Large intestine (tissue), 3 donors: ENCODE measurements around the gene JAML. TPM values are rescaled to one million over a fixed set of nuclear protein-coding genes. Genes with fewer than 3 reads are reported as not detected.
A peak's percentile ranks its signal among the peaks of the same experiment; 100 is the strongest.

ENCODE experiments used
- DNase-seq, 2 donors: peaks; one replicate each; pipeline versions ENCODE4 v3.0.0 to v3.0.0-alpha.2; 2013
- H3K27ac ChIP-seq: one replicate; pipeline ENCODE4 v1.5.1; 2013; ENCODE audit warnings: low read length
- H3K27me3 ChIP-seq: 2 replicates; pipeline ENCODE4 v1.6.1; 2013; ENCODE audit warnings: low read length; ENCODE audit not compliant: control insufficient read depth, insufficient read depth
- H3K36me3 ChIP-seq: 2 replicates; pipeline ENCODE4 v1.6.1; 2013; ENCODE audit warnings: low read length; ENCODE audit not compliant: control insufficient read depth, insufficient read depth
- H3K4me1 ChIP-seq: one replicate; pipeline ENCODE4 v1.6.1; 2013; ENCODE audit warnings: low read length; ENCODE audit not compliant: control insufficient read depth, insufficient read depth
- H3K4me3 ChIP-seq: one replicate; pipeline ENCODE4 v1.5.1; 2013; ENCODE audit warnings: low read length
- H3K9me3 ChIP-seq: one replicate; pipeline ENCODE4 v1.6.1; 2013; ENCODE audit warnings: mild to moderate bottlenecking, low read depth, low read length, moderate library complexity; ENCODE audit not compliant: control insufficient read depth
- WGBS: methylation state at CpG from one replicate; pipeline ENCODE4 v1.1.5; 2013; ENCODE audit warnings: low lambda C conversion rate; ENCODE audit not compliant: insufficient coverage; 5-methylcytosine and 5-hydroxymethylcytosine counted together
- polyA plus RNA-seq: library from polyadenylated mRNA; unstranded; fragments of 120-200 nt; gene quantifications from one replicate; pipeline ENCODE4 v1.2.1, GENCODE V29; 2013

Gene JAML
- polyA plus RNA-seq, 1 donor = 35.2 TPM

DNA sequence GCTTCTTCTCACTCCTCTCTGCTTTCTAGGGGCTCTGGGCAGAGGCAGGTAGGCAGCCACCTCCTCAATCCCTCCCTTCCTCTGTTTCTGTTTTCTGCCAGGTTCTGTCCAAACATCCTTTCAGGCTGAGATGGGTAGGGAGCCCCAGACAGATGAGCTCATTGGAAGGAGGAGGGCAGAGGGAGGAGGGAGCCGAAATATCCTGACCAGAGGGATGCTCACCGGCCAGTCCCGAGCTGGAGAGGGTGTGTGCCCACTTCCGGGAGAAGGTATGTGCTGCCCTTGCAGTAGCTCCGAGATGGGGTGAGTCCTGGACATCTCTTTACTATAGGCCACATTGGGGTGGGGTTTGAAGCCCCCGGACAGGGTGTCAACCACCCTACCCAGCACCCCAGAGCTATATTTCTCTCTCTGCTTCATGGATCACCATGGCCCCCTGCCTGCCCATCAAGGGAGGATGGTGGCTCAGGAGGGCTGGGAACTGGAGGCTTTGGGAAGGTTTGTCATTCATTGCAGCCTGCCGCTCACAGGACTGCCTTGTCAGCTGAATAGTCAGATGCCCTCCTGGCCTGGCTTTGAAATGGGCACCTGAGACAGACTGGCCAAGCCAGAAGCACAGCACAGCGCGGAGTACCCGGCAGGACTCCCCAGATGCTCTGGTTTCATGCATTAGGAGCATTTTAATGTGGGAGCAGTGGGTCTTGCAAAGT lies 67.5 kb downstream of the JAML start:
- H3K9me3 ChIP-seq = peaks cover 3% of the 10 kb centered on the region
- no peak overlapping the region for H3K27ac ChIP-seq
- no peak overlapping the region for H3K4me3 ChIP-seq
- H3K4me1 ChIP-seq = peaks cover 40% of the 10 kb centered on the region
- H3K36me3 ChIP-seq = no peaks in the 10 kb centered on the region
- no peak for DNase-seq
- peaks cover 93% of the 10 kb centered on the region for H3K27me3 ChIP-seq
- WGBS = 33% methylated on average over 3 of the region's 10 CpGs

DNA sequence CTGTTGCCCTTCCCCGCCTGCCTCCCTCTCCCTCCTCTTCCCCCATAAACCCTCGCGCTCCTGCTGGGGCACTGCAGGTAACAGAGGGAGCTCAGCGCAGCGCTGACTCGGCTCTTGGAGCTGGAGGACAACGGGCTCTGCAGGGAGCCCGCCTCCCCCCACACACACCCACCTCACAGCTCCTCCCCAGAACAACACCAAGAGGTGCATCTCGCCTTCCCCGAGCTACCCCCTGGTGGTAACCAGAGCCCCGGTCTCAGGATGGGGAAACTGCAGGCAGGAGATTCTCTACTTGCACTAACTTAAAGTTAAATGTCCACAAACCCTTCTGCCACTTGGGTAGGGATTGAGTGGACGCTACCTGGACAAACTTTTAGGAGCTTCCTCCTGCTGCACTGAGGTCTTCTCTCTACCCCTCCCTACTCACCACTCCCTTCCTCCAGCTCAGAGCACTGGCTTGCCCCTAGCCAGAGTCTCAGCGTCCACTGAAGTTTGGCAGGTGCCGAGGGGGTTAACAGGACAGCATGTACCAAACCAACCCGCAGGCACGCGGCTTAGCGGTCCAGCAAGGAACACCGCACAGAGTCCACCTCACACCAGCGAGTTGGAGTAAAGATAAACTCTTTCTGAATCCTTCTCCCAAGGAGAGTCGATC lies 68.2 kb downstream of the JAML start:
- Histone ChIP-seq H3K36me3 (no peaks in the 10 kb centered on the region), H3K9me3 (peaks cover 3% of the 10 kb centered on the region), H3K27ac (no peak overlapping the region), H3K4me3 (no peak overlapping the region), H3K4me1 (peaks cover 45% of the 10 kb centered on the region), H3K27me3 (peaks cover 94% of the 10 kb centered on the region)
- peak in 1 of 2 donors; percentile 42 for DNase-seq
- WGBS = no CpG with 5 or more reads among the region's 21 CpGs

DNA sequence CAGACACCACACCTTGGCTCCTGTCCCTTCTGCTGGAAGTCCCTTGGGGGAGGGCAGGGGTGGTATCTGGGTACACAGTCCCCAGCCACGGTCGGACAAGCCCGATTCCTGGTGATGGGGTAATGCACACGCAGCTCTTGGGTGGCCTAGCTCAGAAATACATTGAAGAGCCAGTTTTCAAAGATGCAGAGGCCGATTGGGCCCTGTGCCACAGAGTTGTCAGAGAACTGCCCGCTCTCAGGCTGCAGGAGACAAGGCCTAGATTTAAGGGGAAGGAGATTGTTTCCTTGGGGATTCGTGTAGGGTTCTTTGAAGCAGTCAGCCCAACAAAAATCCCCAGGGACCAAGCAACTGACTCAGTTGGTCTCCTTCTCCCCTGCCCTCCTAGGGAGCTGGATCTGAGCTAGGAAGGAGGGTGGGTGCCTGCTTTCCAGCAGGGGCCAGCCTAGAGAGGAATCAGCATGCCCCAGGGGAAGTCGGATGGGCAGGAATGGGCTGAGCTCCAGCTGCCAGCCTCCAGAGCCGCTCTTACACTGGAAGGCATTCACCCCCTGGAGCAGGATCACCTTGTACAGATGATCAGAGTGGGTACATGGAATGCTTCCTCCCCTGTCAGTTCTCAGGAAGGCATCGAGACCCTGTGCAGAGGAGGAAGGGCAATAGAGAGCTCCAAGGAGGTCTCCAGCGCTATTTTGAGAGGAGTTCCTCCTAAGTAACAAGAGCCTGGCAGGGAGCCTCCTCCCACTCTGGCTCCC lies 68.9 kb downstream of the JAML start:
- Histone ChIP-seq H3K36me3 (no peaks in the 10 kb centered on the region), H3K4me1 (peaks cover 45% of the 10 kb centered on the region), H3K9me3 (peaks cover 3% of the 10 kb centered on the region), H3K27me3 (peaks cover 95% of the 10 kb centered on the region), H3K4me3 (no peak overlapping the region), H3K27ac (no peak overlapping the region)
- no peak for DNase-seq
- no CpG with 5 or more reads among the region's 11 CpGs for WGBS

DNA sequence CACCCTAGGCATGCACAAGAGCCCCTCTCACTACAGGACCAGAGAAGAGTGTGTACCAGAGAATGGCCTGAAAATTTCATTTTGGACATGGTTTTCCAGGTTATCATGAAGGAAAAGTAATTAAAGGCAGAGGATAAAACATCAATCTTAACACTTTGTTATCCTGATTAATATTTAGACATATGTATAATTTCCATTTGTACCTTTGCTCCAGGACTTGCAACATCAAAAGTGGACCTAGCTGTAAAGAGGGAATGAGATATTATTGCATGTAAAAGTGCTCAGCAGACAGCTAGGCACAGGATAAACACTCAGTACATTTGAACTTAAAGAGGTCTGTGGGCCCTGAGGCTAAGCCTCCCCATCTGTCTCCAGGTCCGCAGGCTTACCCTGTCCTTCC lies 70.2 kb downstream of the JAML start:
- Histone ChIP-seq H3K27me3 (peaks cover 97% of the 10 kb centered on the region), H3K36me3 (no peaks in the 10 kb centered on the region), H3K27ac (peak overlapping the region; percentile 57), H3K4me3 (no peak overlapping the region), H3K4me1 (peaks cover 45% of the 10 kb centered on the region), H3K9me3 (peaks cover 3% of the 10 kb centered on the region)
- DNase-seq = peak in 1 of 2 donors; percentile 71
- WGBS = no CpG with 5 or more reads among the region's 1 CpG

DNA sequence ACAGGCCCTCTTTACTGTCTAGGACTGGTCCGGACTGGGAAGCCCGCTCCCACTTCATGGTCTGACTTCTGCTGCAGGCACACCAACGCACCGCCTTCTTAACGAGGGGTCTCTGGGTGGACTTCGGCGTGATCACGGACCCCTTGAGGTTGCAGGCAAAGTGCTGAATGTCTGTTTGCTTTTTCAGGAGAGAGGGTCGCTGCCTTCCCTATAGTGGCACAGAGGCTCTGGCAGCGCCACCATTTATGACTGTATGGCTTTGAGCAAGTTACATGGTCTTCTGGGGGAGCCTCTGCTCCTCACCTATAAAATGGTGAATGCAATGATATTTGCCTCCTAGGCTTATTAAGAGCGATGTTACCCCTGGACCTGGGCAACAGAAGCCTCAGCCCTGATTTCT lies 70.8 kb downstream of the JAML start:
- no peak for DNase-seq
- Histone ChIP-seq H3K27me3 (peaks cover 96% of the 10 kb centered on the region), H3K27ac (peak overlapping the region; percentile 20), H3K4me3 (no peak overlapping the region), H3K9me3 (peaks cover 3% of the 10 kb centered on the region), H3K4me1 (peaks cover 45% of the 10 kb centered on the region), H3K36me3 (no peaks in the 10 kb centered on the region)
- no CpG with 5 or more reads among the region's 11 CpGs for WGBS

DNA sequence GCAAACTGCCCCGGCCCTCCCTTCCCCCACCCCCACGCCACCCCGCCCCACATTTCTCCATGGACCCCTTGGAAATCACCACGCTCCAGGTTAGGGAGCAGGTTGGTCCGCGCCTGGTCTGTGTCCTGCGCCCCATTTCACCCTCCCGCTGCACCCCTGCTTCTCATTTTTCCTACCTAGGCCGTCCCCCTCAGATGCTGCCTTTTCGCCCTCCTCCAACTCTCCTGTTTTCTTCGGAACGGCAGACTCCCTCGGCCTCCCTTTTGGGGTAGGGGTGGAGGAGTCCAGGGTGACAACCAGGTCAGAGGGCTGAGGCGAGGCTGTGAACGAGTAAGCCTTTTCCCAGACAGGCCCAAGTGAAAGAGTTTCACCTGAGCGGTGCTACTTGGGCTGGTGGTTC lies 71.3 kb downstream of the JAML start:
- Histone ChIP-seq H3K27me3 (peaks cover 93% of the 10 kb centered on the region), H3K4me3 (peak overlapping the region; percentile 39), H3K36me3 (no peaks in the 10 kb centered on the region), H3K4me1 (peaks cover 45% of the 10 kb centered on the region), H3K27ac (no peak overlapping the region), H3K9me3 (peaks cover 3% of the 10 kb centered on the region)
- DNase-seq = no peak
- WGBS = 20% methylated on average over 1 of the region's 16 CpGs

DNA sequence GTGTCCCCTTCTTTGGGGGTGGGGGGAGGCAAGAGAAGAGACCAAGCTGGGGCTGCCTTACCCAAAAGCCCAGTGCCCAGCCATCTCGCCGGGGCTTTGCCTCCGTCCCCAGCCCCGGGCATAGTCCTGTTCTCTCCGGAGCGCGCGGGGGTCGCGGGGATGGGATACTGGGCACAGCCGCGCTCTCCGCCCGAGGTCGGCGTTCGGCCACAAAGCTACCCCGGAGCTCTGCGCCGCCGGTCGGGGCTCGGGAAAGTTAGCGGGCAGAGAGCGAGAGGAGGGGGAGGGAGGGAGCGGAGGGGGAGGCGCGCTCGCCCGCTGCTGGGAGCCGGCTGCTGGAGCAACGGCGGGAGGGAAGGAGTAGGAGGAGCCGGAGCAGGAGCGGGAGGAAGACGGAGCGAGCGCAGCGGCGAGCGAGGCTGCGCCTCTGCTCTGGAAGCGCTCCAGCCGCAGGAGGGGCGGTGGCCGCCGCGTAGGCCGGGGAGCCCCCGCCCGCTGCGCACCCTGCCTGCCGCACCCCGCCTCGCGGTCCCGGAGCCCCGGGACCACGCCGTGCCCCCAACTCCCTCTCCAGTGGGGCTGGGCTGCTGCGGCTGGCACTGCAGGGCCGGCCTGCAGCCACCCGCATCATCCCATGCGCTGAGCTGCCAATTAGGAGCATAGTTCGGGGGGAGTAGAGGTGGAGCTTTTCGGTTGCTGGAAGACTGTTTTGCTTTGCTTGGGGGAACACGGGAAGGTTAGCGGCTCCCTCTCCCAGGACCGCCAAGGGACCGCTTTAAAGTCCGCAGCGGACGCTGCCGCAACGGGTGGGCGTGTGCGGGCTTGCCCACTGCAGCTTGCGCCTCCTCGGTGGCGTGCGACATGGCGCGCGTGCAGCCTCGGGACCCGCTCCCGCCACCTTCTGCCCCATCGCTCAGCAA lies 72.0 kb downstream of the JAML start, which contains the start of gene SCN4B:
TSS of gene SCN4B (minus strand) at position 272 of the 920 bp plus-strand sequence. CDS start at position 122, 150 bp downstream.
- peak; percentile 54 to 75 for DNase-seq
- no CpG with 5 or more reads among the region's 88 CpGs for WGBS
- peaks cover 93% of the 10 kb centered on the region for H3K27me3 ChIP-seq
- peaks cover 3% of the 10 kb centered on the region for H3K9me3 ChIP-seq
- H3K27ac ChIP-seq = no peak within 1 kb of the TSS
- H3K4me1 ChIP-seq = peaks cover 45% of the 10 kb centered on the region
- no peaks in the 10 kb centered on the region for H3K36me3 ChIP-seq
- peak within 1 kb of the TSS; percentile 39 for H3K4me3 ChIP-seq

DNA sequence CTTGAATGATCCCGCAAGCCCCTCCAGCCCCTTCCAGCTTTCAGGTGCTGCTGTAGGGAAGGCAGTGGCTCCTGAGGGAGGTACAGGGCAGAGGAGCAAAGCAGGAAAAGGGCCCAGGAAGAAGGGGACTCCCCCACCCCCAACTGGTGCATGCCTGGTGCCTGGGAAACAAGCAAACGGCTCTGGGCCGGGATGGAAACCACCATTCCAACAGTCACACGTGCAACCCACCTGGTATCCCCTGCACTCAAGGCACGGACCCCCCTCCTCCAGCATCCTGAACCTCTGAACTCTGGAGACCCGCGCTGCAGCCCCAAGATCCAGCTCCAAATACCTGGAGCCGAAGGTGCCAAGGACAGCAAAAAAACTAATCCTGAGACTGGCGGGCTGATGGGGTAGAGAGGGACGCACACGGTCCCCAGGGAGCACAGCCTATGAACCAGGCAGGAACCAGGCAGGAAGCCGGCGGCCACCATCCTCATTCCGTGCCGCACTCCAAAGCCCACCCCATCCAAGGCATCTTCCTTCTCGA lies 72.7 kb downstream of the JAML start:
- no CpG with 5 or more reads among the region's 16 CpGs for WGBS
- H3K4me3 ChIP-seq = peak overlapping the region; percentile 39
- H3K27me3 ChIP-seq = peaks cover 90% of the 10 kb centered on the region
- peaks cover 45% of the 10 kb centered on the region for H3K4me1 ChIP-seq
- no peak overlapping the region for H3K27ac ChIP-seq
- DNase-seq = no peak
- no peaks in the 10 kb centered on the region for H3K36me3 ChIP-seq
- peaks cover 3% of the 10 kb centered on the region for H3K9me3 ChIP-seq

DNA sequence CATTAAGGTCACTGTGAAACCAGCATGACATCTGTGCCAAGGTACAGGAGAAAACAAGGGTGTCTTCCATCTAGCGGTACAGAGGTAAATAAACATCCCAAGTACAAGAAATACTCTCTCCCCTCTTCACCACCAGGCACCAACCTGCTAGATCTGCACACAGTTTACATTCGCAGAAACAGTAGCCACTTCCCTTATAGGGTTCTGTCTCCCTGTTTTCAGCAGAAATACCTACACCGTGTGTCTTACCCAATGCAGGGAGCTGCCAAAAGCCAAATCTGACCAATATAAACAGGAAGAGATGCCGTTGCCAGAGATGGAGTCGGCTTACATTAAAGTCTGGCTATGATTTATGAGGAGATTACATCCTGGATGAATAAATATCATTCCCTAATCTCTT lies 73.4 kb downstream of the JAML start:
- peaks cover 40% of the 10 kb centered on the region for H3K4me1 ChIP-seq
- no peak overlapping the region for H3K4me3 ChIP-seq
- H3K27me3 ChIP-seq = peaks cover 89% of the 10 kb centered on the region
- no peak for DNase-seq
- no peaks in the 10 kb centered on the region for H3K36me3 ChIP-seq
- WGBS = no CpG with 5 or more reads among the region's 5 CpGs
- H3K27ac ChIP-seq = no peak overlapping the region
- H3K9me3 ChIP-seq = peaks cover 3% of the 10 kb centered on the region
